HG03025 (cell line): ENCODE results near the gene SF3B1.
"Not testable (repeated sequence)": the region's sequence is repeated elsewhere in the genome, so short reads cannot be mapped to it uniquely, and the experiment has no call there.

Source experiments
- ATAC-seq: cut with Tn5 transposase; IDR thresholded peaks from one replicate; pipeline ENCODE4 v1.9.1; 2021; ENCODE audit warnings: mild to moderate bottlenecking, moderate library complexity; ENCODE audit not compliant: unreplicated experiment, low FRiP score

The SF3B1 gene

DNA sequence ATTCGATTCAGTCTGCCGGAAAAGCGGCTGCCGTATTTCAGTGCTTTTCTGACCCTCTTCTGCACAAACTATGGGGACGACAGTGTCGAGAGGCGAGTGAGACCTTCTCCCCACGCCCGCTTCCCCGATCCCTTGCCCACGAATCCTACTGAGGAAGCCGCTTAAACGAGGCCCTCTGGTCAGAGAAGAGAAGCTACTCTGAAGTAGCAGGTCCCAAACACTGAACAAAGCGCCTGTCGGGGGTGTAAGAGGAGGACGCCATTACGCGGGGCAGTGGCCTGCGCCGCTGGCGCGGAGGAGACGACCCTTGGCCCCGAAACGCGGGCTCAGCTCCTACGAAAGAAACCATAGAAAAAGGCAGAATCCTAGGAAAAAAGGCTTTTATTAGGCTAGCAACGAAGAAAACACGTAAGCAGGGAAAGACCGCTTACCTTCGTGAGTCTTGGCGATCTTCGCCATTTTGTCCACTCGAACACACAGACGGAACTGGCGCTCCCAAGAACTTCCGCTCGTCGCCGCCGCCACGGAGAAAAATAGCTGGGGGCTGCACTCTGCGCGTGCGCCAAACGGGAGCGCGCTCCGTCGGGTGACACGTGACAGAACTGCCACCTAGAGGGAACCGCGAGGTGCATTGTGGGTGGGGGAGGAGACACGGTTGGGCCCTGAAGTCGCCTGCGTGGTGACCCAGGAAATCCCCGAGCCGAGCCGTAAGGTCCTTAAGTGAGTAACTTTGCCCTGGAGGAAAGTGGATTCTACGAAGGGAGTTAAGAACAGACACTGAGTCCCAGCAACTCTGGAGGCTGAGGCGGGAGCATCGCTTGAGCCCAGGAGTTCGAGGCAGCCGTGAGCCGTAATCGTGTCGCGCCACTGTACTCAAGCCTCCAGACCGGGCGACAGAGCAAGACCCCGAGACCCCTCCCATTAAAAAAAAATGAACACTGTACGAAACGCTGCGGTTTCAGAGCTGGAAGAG, at the start of gene SF3B1:
SF3B1 (minus strand) TSS at position 488 of the 973 bp plus-strand sequence; CDS start at position 459, 29 bp downstream.
- peak; percentile 90 for ATAC-seq

- ATAC-seq = not testable (repeated sequence)
Observed at GRCh38 chr2:197484248-197484647, 49.4 kb upstream of the SF3B1 start.

GRCh38 chr2:197480165-197481036, 45.6 kb upstream of the SF3B1 start:
- no peak for ATAC-seq

GRCh38 chr2:197477797-197478196, 43.0 kb upstream of the SF3B1 start:
- no peak for ATAC-seq

DNA sequence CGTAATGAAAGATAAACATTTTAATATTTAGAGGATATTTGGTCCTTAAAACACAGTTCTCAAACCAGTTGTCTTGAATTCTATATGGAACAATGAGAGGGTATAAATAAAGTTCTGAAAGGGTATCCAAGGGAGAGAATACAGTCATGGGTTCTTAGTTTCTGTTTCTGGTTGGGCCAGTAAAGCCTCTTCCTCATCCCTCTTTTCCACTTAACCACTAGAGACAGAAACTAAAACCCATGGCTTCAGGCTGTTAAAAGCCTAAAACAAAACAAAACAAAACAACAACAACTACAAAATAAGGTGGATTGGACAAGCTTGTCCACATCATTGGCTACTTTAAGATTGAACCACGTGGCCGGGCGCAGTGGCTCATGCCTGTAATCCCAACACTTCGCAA, 37.3 kb upstream of the SF3B1 start:
- ATAC-seq = no peak

DNA sequence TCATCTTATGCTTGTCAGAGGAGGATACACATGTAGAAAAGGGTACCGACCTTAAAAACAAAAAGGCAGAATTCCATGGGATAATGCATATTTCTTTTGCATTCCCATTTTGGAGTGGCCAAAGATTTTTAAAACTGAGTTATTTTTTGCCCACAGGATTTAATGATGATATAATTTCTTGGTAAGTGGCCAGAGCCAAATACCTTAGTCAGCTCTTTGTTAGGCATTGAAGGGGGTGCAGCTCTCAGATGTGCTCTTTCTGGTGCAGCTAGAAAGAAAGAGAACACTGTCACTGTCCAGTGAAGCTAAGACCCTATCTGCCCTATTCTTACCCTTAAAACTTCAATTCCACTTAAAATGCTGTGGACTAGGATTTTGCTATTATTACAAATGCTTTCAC, 29.3 kb upstream of the SF3B1 start:
- ATAC-seq = no peak

DNA sequence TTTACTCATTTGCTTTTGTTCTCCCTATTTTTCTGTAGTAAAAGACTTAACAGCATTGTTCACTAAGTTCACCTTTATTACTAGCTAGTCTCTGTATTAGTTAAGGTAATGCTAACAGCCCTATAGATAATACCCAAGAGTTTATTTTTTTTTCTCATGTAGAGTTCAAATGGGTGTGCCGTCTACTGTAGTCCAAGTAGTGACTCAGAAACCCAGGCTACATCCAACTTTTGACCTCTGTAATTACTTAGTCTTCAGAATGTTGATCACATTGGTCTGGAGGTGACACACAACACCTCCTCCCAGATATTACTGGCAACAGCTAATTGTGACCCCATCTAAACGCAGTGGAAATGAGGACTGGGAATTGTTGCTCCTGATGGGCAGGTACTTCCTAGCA, 26.2 kb upstream of the SF3B1 start:
- no peak for ATAC-seq

DNA sequence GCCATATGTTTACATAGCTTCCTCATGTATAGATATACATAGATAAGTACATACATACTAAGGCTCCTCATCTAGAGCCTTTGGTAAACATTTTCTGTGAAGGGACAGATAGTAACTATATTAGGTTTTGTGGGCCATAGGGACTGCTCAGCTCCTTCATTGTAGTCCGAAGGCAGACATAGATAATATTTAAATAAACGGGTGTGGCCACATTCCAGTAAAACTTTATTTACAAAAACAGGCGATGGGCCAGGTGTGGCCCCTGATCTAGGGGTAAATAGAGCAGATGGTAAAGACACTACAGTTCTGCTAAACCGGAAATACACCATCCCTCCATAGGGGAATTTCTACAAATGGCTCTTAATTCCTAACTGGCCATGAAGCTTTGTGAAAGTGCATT, 25.8 kb upstream of the SF3B1 start:
- no peak for ATAC-seq

- ATAC-seq = no peak
Observed at GRCh38 chr2:197455428-197455827, 20.6 kb upstream of the SF3B1 start.

GRCh38 chr2:197454923-197455322, 20.1 kb upstream of the SF3B1 start:
- no peak for ATAC-seq

DNA sequence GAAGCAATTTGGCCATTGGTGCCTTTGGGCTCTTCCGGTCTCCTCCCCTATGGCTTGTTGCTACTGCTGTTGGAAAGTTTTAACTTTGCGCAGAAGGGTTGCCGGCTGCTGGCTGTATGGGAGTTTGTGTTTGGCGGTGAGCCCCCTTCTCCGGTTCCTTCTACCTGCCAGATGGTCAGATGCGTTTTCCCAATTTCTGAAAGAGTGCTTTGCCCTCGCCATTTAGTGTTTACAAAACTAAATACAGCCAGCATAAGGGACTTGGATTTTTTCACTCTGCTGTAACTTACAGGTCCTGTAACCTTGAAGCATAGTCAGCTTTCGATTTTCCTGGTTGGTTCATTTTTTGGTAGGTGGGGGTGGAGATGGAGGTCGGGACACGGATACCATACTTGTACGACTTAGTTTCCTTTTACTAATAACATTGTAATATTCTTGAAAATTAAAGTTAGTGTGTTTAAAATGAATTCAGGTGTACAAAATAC, 19.1 kb upstream of the SF3B1 start:
- ATAC-seq = peak; percentile 27

- peak; percentile 97 for ATAC-seq
Observed at GRCh38 chr2:197453123-197453913, 18.5 kb upstream of the SF3B1 start, which contains the start of gene COQ10B. COQ10B (plus strand) TSS chr2:197453552; CDS start chr2:197453561, 9 bp downstream.

DNA sequence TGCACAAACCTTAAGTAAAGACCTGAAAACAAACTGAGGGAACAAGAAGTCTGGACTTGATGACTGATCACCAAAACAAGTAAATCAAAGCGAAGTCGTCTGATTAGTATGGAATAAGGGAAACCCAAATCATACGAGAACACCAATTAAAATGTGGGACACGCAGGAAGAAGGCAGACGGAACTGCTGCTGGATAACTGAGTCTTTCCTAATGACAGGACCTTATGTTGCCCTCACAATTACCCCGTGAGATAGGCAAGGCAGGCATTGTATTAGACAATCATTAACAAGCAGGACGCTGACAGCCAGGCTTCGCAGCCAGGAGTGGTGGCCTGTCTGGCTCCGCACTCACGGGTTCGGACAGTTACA, 17.9 kb upstream of the SF3B1 start:
- no peak for ATAC-seq

GRCh38 chr2:197450935-197451358, 16.1 kb upstream of the SF3B1 start:
- ATAC-seq = not testable (repeated sequence)

DNA sequence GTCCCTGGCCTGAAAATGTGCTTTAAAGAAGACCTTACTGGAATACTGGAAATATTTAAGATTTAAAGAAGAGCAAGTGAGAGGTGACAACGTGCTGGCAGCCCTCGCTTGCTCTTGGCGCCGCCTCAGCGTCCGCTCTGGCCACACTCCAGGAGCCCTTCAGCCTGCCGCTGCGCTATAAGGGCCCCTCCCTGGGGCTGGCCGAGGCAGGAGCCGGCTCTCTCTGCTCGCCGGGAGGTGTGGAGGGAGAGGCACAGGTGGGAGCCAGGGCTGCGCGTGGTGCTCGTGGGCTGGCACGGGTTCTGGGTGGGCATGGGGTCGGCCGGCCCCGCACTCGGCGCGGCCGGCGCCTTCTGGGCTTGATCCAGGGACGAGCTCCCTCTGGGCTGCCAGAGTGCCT, 15.6 kb upstream of the SF3B1 start:
- ATAC-seq = no peak

- no peak for ATAC-seq
Observed at GRCh38 chr2:197446844-197447243, 12.0 kb upstream of the SF3B1 start.

GRCh38 chr2:197445746-197446145, 10.9 kb upstream of the SF3B1 start:
- ATAC-seq = no peak

DNA sequence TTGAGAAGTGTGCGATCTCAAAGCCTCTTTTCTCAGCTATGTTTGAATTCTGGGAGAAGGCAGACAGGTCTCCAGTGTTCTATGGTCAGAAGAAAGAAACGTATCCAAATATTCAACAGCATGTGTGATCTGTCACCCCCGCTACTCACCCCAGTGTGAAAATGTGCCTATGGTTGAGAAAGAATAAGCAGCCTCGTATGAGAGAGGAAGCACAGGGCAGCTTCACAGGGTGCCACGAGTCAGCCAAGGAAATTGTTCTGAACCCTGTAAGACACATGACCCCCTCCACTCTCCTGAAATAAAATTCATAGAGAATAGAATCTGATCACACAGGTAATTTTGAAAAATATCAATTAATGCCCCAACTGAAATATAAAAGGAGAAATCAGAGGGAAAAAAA, 8.0 kb upstream of the SF3B1 start:
- ATAC-seq = no peak

DNA sequence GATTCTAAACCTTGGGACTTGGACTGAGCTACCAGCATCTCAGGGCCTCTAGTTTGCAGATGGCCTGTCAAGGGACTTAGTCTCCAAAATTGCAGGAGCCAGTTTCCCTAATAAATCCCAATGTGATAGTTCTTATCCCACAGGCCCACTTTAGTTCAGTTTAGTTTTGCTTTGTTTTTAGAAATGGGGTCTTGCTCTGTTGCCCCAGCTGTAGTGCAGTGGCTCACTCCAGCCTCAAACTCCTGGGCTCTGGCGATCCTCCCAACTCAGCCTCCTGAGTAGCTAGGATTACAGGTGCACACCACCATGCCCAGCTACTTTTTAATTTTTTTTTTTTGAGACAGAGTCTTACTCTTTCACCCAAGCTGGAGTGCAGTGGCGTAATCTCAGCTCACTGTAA, 2.6 kb upstream of the SF3B1 start:
- no peak for ATAC-seq
